ENCODE measurements around the gene REEP1. TPM values are rescaled to one million over a fixed set of nuclear protein-coding genes. Genes with fewer than 3 reads are reported as not detected.

The REEP1 gene
- total and polyA plus RNA-seq, 2 of the 8 experiments (the other 6 are each of a cell fraction or from before 2014, with no cell fraction given) = 0.74 to 1.5 TPM

- H3K27ac ChIP-seq (ENCODE audit: low read depth, low read length) = no peak overlapping the region
- no peak overlapping the region for H2BK12ac ChIP-seq (ENCODE audit: low read depth, low read length)
- FAIRE-seq (no peak), DNase-seq (ENCODE audit: low read depth in 1 of 2, low spot score in 2 of 2) (no peak)
- H4K5ac ChIP-seq (ENCODE audit: insufficient read length, low read depth, low read length) = no peak overlapping the region
- no peaks in the 10 kb centered on the region for H3K23me2 ChIP-seq (ENCODE audit: low read depth, low read length)
- H3K79me1 ChIP-seq (ENCODE audit: low read depth, low read length) = no peaks in the 10 kb centered on the region
- no peak overlapping the region for H2BK15ac ChIP-seq (ENCODE audit: low read length)
- no peaks in the 10 kb centered on the region for H3K4me1 ChIP-seq (replicated peaks in 1 of 4; ENCODE audit: control insufficient read depth in 3 of 4, insufficient read depth in 4 of 4, low read length in 3 of 4)
- no peak overlapping the region for H2BK120ac ChIP-seq (replicated peaks; ENCODE audit: low read depth, low read length)
- H4K20me1 ChIP-seq (replicated peaks in 1 of 2; ENCODE audit: control insufficient read depth in 1 of 2, insufficient read depth in 2 of 2, low read length in 2 of 2) = no peaks in the 10 kb centered on the region
- H3K9me3 ChIP-seq (ENCODE audit: insufficient read depth in 2 of 2, low read depth in 1 of 2, low read length in 1 of 2) = no peaks in the 10 kb centered on the region
- no peak overlapping the region for H3K18ac ChIP-seq (ENCODE audit: extremely low read depth, low read length)
- no peak overlapping the region for H2BK20ac ChIP-seq (ENCODE audit: low read length)
- H2AFZ ChIP-seq (ENCODE audit: low read length) = no peak overlapping the region
- WGBS, 2 experiments (ENCODE audit: extremely low coverage in 1 of 2, insufficient coverage in 1 of 2, insufficient read length in 1 of 2, insufficient replicate concordance in 2 of 2, low coverage in 1 of 2, low lambda C conversion rate in 2 of 2, missing lambda C conversion rate in 1 of 2) = 84% methylated on average over 2 of the region's 2 CpGs; no CpG with 5 or more reads in 1 of the 2 experiments
- no peak overlapping the region for H3K4me3 ChIP-seq (ENCODE audit: extremely low read depth in 1 of 4, insufficient read depth in 2 of 4, low read depth in 3 of 4, low read length in 4 of 4)
- ChIA-PET CTCF (ENCODE audit: partially characterized antibody) (interaction anchor here (1.7 to 1.9 kb wide), 2 partner anchors 14 to 66 kb away, joined by 3 to 5 read pairs; no protein-coding TSS in a partner anchor), POLR2A (ENCODE audit: partially characterized antibody) (no interaction called here)
- H2BK5ac ChIP-seq (ENCODE audit: low read depth, low read length) = no peak overlapping the region
- no peak overlapping the region for H3K4ac ChIP-seq (replicated peaks; ENCODE audit: insufficient read length, low read depth, low read length)
- no peak overlapping the region for H3K14ac ChIP-seq (ENCODE audit: insufficient read length)
- H3K9ac ChIP-seq (replicated peaks in 1 of 4; ENCODE audit: extremely low read depth in 1 of 4, low read depth in 3 of 4, low read length in 3 of 4) = no peak overlapping the region
- no peak overlapping the region for H3K23ac ChIP-seq (ENCODE audit: insufficient read length)
- no peak overlapping the region for H3K56ac ChIP-seq (replicated peaks; ENCODE audit: insufficient read length, low read depth, low read length)
- no peak overlapping the region for H3K4me2 ChIP-seq (ENCODE audit: insufficient read depth in 1 of 2, low read depth in 2 of 2, low read length in 2 of 2)
- no peak overlapping the region for H4K91ac ChIP-seq (replicated peaks; ENCODE audit: insufficient read length, low read length)
- no peaks in the 10 kb centered on the region for H3K79me2 ChIP-seq (ENCODE audit: control insufficient read depth in 1 of 2, insufficient read depth in 2 of 2, low read length in 2 of 2)
- H2AK5ac ChIP-seq (ENCODE audit: low read depth, low read length) = no peak overlapping the region
- H3K27me3 ChIP-seq (replicated peaks in 1 of 4; ENCODE audit: control insufficient read depth in 3 of 4, extremely low read depth in 1 of 4, insufficient read depth in 3 of 4, low read length in 3 of 4) = no peaks in the 10 kb centered on the region
- no peak overlapping the region for H4K8ac ChIP-seq (ENCODE audit: extremely low read depth, insufficient read depth, low read length)
- no peaks in the 10 kb centered on the region for H3K36me3 ChIP-seq (ENCODE audit: control insufficient read depth in 2 of 4, insufficient read depth in 4 of 4, low read length in 3 of 4)
- TF ChIP-seq EP300 (IDR thresholded peaks at IDR 0.05; ENCODE audit: borderline replicate concordance in 1 of 2, low read depth in 2 of 2, low read length in 2 of 2) (no peak), RFX5 (IDR thresholded peaks at IDR 0.05; ENCODE audit: borderline replicate concordance, low read depth, low read length) (no peak), USF2 (IDR thresholded peaks at IDR 0.05; ENCODE audit: low read length) (no peak), GTF2F1 (IDR thresholded peaks at IDR 0.05; ENCODE audit: borderline replicate concordance, low read depth, low read length) (no peak), SIRT6 (IDR thresholded peaks at IDR 0.05; ENCODE audit: low read length) (no peak), HDAC2 (IDR thresholded peaks at IDR 0.05; ENCODE audit: borderline replicate concordance in 1 of 2, low read depth in 2 of 2, low read length in 2 of 2) (no peak), SIN3A (conservative IDR thresholded peaks at IDR 0.05 in 1 of 2, IDR thresholded peaks at IDR 0.05 in 1 of 2; ENCODE audit: low read depth in 1 of 2, low read length in 2 of 2) (no peak), POLR2A (IDR thresholded peaks at IDR 0.05; ENCODE audit: control extremely low read depth in 1 of 2, low read depth in 2 of 2, low read length in 2 of 2) (no peak), KDM4A (IDR thresholded peaks at IDR 0.05; ENCODE audit: low read depth, low read length, severe bottlenecking) (no peak), YY1 (IDR thresholded peaks at IDR 0.05; ENCODE audit: low read depth, low read length) (no peak), BACH1 (IDR thresholded peaks at IDR 0.05; ENCODE audit: low read length) (no peak), KDM1A (IDR thresholded peaks at IDR 0.05; ENCODE audit: borderline replicate concordance, low read length) (no peak), HDAC6 (IDR thresholded peaks at IDR 0.05; ENCODE audit: low read depth, low read length) (no peak)
Measured at GRCh38 chr2:86350751-86351150, 13.3 kb upstream of the REEP1 start.

Measured in H1 (cell line).